Measurements from ENCODE around the gene NTRK3.

- TF ChIP-seq, protein P1, sequence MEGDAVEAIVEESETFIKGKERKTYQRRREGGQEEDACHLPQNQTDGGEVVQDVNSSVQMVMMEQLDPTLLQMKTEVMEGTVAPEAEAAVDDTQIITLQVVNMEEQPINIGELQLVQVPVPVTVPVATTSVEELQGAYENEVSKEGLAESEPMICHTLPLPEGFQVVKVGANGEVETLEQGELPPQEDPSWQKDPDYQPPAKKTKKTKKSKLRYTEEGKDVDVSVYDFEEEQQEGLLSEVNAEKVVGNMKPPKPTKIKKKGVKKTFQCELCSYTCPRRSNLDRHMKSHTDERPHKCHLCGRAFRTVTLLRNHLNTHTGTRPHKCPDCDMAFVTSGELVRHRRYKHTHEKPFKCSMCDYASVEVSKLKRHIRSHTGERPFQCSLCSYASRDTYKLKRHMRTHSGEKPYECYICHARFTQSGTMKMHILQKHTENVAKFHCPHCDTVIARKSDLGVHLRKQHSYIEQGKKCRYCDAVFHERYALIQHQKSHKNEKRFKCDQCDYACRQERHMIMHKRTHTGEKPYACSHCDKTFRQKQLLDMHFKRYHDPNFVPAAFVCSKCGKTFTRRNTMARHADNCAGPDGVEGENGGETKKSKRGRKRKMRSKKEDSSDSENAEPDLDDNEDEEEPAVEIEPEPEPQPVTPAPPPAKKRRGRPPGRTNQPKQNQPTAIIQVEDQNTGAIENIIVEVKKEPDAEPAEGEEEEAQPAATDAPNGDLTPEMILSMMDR (IDR thresholded peaks at IDR 0.05) = no peak
- TF ChIP-seq POLR2A (IDR thresholded peaks at IDR 0.05) = no peak
Observed at GRCh38 chr15:87944691-87945090, 311.8 kb downstream of the NTRK3 start.
